HG03469 (cell line): ENCODE data around the gene RDH12.
"Not testable (repeated sequence)": the region's sequence is repeated elsewhere in the genome, so short reads cannot be mapped to it uniquely, and the experiment has no call there.

ENCODE experiments used
- ATAC-seq: cut with Tn5 transposase; IDR thresholded peaks from one replicate; pipeline ENCODE4 v1.9.1; 2021; ENCODE audit warnings: mild to moderate bottlenecking, moderate library complexity, moderate number of reproducible peaks; ENCODE audit not compliant: unreplicated experiment

Gene RDH12

DNA sequence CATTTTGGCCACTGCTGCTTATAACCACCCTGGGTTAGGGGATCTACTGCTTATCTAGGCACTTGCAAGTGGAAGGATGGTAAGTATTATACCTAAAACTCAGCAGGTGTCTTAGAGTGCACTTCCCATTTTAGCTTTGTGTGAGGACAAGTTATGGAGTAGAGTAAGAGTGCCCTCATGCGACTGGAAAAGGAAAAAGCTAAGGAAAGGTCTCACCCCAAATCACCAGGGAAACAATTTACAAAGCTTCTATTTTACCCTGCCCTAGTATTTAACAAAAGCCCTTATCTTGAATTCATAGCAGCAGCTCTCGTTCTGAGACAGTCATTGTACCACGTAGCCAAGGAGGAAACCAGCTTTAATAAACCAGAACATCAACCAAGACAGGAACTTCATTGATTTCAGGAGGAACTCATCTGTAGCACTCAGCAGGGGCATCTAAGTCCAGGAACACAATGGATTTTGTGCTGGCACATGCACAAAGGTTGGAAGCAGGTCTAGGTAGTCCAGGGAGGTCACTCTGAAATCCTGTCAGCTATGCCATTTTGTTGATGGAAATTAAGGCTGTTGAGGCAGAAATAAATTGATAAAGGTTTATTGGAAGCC lies 2.9 kb downstream of the RDH12 start:
- no peak for ATAC-seq

DNA sequence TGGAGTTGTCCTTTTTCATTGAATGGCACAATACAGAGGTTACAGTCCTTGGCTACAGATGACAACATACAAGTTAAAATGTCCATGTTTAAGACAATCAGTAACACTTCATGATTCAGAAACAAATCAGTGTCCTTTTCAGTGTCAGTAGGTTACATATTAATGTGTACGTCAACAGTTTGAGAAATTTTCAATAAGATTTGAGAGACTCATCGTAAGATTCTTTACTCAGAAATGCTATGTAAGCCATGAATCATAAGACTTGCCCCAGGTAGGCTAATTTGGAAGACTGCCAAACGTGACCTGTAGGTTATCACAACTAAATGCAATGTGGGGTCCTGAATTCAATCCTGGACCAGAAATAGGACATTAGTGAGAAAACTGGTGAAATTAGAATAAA lies 3.5 kb downstream of the RDH12 start:
- ATAC-seq, result no peak

DNA sequence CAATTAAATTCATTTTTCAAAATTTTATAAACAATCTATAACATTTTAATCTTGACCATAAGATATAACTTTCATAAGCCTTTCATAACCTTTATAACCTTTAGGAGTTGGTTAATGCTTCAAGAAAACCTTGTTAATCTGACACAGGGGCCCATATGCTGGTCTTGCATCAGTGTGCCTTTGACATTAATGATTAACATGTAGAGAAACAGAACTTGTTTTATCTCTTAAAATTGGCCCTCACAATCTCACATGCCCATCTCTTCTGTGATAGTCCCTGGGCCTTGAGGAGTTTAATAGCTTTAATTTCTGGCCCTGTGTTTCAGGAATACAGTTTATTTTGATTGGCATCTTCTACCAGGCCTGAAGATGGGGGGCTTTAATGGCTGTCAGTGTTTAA lies 7.7 kb downstream of the RDH12 start:
- ATAC-seq, result not testable (repeated sequence)

DNA sequence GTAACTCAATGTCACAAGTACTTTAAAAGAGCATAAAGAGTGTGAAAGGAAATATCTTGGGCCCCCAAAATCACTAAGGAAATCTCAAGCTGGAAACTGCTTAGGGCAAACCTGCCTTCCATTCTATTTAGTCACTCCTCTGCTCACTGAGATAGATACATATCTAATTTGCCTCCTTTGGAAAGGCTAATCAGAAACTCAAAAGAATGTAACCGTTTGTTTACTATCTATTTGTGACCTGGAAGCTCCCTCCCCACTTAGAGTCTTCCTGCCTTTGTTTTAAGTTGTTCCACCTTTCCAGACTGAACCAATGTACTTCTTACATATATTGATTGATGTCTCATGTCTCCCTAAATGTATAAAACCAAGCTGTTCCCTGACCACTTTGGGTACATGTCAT lies 8.1 kb downstream of the RDH12 start:
- ATAC-seq, result not testable (repeated sequence)

DNA sequence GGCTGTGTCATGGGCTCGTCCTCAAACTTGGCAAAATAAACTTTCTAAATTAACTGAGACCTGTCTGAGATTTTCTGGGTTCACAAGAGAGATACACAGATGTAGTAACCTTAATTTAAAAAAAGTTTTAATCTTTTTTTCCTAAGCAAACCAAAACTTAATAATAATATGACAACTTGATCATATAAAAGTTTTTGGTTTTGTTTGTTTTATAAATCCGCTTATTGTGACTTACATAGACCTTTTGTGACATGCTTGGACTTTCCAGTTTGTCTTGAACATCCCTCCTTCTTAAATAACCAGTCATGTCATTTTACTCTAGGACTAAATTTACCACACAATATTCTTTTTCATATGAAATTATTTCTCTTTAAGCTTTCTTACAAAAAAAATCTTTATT lies 8.5 kb downstream of the RDH12 start:
- no peak for ATAC-seq

DNA sequence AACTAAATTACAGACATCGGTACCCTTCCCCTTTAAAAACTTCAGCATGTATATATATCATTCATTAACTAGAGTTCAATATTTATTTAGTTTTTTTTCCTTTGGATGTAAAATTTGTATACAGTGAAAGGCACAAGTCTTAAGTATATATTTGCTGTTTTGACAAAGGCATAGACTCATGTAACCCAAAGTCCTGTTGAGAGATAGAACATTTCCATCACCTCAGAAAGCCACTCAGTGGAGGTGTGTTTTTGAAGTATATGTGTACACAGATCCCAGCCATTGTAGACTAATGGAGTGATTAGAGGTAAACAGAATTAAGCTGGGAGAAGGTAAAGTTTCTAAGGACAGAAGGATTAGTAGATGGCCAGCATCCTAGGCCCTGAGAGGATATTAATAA lies 15.4 kb downstream of the RDH12 start:
- ATAC-seq, result no peak

DNA sequence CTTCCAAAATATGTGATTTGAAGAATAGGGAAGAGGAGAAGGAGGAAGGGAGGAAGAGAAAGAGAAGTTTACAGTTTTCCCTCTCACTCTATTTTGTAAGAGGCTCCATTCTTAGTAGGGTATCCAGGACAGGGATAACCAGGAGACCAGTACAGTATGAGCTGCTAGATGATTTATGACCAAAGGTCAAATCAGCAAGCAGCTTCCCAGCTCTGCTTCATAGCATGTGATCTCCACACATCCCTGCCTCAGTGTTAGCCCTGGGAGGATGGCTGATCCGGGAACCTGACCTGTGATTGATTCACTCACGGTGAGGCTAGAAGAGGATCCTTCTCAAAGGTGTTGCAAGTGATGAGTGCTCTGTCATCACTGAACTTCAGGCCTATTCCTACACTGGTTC lies 16.6 kb downstream of the RDH12 start:
- ATAC-seq, result no peak

DNA sequence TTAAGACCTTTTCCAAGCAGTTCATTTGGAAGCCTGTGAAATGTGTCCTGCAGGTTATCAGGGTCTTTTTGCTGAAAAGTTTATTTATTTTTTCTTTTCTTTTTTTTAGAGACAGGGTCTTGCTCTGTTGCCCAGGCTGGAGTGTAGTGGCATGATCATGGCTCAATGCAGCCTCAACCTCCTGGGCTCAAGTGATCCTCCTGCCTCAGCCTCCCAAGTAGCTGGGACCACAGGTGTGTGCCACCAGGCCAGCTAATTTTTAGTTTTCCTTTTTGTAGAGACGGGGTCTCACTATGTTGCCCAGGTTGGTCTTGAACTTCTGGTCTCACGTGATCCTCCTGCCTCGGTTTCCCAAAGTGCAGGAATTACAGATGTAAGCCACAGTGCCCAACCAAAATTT lies 17.7 kb downstream of the RDH12 start:
- ATAC-seq, result not testable (repeated sequence)

DNA sequence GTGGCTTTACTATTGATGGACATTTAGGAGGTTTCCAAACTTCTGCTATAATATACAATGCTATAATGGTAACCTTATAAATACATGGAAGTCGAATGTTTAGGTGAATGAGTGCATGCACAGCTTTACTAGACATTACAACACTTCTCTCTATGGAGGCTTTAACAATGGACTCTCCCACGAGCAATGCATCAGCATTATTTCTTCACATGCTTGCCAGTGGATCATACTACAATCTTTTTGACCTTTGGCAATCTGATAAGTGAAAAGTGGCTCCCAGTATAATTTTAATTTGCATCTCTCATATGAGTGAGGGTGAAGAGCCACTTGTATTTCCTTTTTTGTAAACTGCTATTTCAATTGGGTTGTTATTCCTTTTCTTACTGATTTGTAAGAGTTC lies 18.2 kb downstream of the RDH12 start:
- no peak for ATAC-seq

DNA sequence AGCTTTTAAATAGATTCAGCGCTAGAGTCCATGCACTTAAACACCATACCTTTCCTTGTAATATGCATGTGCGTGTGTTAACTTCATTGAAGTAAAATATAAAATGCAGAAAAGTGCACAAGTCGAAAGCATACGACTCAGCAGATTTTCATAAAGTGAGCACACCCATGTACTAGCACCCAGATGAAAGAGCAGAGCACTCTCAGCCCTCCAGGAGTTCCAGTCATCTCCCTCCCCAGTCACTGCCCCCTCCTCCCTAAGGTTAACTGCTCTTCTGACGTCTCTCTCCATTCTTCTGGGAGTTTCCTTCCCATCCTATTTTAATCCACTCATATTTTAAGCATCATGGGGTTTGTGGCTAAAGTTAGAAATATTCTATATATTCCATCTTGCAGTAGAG lies 20.2 kb downstream of the RDH12 start:
- ATAC-seq, result no peak

DNA sequence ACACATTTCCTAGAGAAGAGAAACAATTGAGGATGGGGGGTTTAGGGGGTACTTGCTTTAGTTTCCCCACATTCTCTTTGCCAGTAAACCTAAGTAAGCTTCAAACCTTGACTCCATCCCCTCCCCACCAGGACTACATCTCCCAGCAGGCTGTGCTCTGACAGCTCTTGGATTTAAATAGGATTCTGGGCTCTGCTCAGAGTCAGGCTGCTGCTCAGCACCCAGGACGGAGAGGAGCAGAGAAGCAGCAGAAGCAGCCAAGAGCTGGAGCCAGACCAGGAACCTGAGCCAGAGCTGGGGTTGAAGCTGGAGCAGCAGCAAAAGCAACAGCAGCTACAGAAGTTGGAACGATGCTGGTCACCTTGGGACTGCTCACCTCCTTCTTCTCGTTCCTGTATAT lies 20.6 kb downstream of the RDH12 start:
- no peak for ATAC-seq

DNA sequence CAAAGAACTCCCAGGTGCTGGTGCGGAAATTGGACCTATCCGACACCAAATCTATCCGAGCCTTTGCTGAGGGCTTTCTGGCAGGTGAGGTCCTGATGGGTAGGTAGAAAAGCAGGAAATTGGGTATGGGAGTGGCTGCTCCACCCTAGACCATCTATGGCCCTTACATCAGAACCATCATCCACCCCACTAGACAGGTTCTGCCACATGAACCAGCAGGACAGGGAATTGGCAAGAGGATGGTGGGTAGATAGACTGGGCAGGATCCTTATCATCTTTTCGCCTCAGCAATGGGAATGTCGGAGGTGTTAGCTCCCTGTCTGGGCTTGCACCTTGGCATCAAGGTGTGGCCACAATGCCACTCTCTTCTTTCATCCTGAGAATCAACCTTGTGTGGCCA lies 23.5 kb downstream of the RDH12 start:
- no peak for ATAC-seq

DNA sequence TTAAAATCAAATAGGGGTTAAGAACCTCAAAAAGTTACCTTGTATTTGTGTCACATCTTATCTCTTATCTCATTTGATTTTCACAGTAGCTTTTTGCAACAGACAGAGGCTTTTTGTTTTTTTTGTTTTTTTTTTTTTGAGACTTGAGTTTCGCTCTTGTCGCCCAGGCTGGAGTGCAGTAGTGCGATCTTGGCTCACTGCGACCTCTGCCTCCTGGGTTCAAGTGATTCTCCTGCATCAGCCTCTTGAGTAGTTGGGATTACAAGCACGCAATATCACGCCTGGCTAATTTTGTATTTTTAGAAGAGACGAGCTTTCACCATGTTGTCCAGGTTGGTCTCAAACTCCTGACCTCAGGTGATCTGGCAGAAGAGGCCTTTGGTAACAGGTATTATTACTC lies 25.7 kb downstream of the RDH12 start:
- no peak for ATAC-seq

DNA sequence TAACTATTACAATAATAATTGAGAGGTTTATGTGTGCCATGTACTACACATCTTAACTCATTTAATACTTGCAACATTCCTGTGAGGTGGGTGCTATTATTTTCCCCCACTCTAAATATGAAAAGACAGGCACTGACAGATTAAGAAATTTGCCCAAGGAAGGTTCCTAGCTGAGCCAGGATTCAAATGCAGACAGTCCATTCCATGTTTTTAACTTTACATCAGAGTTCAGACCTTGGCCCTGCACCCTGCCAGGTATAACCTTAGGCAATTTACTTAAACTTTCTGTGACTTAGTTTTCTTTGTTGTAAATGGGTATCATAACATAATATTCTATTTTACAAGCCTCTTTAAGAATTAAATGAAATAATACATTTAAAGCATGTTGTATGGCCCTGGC lies 26.6 kb downstream of the RDH12 start:
- ATAC-seq, result no peak

DNA sequence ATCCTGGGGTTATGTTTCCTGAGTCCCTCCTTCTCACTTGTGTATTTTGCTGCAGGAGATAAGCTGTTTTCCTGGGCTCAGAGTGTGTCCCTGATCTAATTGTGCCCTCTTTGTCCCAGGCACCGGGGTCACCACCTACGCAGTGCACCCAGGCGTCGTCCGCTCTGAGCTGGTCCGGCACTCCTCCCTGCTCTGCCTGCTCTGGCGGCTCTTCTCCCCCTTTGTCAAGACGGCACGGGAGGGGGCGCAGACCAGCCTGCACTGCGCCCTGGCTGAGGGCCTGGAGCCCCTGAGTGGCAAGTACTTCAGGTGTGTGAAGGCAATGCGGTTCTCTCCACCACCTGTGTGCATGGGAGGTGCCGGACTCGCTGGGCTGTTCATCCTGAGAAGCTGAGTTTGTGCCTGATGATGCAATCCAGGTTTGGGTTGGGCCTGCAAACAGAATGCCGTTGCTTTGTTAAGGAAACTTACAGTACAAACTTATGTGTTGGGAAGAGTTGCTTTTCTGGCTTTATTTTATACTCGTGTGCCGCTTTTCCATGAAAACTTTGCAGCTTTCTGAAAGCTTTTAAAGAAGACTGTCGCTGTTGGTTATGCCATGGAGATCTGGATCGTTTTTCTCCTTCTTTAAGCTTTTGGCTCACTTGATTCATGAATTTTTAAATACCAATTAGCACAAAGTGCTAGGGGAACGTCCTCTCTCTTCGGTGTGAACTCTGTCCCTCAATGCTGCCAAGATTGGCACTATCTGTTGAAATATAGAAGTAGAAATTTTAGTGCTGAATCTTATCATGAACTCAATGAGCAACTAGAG lies 27.6 kb downstream of the RDH12 start:
- no peak for ATAC-seq

DNA sequence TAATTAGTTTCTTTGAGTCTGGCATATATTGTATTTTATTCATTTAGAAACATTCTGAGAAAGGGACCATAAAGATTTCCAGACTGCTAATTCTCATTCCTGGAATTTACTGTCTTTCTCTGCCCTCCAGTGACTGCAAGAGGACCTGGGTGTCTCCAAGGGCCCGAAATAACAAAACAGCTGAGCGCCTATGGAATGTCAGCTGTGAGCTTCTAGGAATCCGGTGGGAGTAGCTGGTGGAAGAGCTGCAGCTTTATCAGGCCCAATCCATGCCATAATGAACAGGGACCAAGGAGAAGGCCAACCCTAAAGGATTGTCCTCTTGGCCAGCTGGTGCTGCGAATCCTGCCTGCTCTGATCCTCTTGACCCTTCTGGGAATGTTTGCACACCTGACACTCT lies 31.9 kb downstream of the RDH12 start:
- no peak for ATAC-seq

DNA sequence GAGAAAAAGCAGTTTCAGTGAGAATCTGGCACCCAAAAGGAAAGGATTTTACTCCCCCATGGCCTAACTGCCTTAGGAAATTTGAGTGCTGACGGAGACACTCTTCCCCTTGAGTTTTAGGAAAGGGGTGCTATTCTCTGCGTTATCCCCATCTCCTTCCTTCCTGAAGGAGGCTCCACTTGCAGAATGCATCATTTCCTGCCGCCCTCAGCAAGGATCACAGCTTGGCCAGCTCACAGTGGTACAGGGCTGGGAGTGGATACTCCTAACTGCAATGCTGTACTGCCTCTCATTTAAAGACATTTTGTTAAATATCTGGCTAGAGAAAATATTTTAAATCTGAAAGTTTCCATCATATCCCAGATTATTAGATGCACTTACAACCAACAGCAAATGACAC lies 33.0 kb downstream of the RDH12 start:
- ATAC-seq, result no peak

DNA sequence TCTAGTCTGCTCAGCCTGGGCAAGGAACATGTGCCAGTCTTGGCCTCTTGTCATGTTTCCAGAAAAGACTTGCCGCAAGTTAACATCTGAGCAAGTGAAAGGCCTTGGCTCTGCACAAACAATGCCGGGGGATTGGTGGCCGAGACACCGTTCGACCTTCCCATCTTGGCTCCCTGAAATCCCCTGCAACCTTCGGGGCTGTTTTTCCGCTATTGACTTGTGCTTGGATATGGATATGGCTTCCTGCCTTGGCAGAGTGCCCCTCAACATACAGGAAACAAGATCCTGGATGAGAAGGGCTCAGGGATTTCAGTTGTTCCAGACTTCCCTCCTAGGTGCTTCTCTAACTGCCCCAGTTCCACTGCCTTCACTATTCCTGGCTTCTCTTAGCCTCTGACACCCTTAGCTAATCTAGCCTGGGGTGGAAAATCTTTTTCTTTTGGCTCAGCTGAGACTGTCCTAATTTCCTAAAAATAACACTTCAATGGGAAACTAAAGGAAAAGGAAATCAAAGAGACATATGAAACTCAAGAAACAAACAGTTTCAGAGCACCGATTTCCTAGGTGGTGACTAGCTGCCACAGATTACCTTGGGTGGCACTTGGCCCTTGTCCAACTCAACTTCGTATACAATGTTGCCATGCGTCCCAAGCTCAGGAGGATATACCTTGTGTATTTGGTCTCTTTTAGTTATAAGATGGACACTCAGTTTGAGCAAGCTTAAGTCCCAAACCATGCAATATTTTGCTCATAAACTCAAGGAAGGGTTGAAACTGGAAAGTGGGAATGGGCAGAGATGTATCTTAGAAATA lies 33.9 kb downstream of the RDH12 start:
- ATAC-seq, result no peak

DNA sequence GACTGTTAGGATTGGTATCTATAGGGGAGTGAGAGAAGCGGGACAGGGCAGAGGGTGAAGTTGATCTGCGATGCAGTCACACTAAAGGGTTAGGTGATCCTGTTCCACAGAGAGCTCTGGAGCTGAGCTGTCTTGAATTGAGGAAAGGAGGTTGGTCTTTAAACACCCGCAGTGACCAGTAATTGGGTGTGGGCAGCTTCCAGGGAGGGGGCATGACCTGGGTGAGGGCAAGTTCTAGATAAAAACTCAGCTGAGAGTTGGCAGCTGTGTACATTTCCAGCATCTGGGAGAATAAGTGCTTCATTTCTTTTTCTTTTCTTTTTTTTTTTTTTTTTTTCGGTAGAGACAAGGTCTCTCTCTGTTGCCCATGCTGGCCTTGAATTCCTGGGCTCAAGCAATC lies 35.1 kb downstream of the RDH12 start:
- no peak for ATAC-seq

DNA sequence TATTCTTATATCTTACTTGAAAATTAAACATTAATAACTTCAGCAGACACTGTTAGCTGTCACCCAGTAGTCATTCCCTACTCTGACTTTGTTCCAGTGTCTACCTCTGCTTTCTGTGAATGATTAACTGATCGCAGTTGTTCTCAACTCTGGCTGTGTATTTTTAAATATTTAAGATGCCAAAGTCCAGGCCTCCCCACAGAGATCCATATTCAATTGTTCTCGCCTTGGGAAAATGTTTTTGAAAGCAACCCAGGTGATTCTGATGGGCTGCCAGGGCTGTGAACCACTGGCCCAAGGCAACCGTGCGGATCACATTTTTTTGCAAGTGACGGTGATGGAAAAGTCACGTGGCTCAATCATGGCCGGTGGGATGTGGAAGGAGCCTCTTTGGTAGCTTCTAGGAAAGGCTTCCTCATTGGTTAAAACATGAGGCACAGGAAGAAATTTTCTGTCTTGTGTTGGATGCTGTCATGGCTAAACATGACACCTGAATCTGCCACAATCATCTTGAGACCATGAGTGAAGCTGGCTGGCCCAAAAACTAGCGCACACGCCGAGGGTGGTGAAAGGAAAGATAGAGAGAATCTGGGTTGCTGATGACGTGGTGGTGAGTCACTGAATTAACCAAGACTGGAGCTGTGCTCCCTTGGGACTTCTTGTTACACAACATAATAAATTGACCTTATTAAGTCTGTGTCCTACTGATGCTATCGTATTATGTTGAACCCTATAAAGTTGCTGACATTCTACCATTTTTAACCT lies 37.2 kb downstream of the RDH12 start:
- ATAC-seq, result no peak

DNA sequence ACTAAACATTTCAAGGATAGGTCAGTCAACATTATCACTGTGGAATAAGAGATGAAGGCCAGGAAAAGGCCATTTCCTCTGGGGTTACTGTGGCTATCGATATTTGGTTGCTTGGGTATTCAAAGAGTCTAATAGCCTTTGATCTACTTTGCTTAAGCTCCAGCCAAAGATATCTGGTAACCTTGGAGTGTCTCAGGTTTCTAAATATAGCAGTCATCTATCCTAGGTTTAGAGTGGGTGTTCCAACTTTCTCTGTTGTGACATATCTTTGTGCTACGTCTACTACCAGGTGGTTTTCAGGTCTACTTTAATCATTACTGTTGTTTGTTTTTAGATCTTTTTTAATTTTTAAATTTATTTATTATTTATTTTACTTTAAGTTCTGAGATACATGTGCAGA lies 42.4 kb downstream of the RDH12 start:
- ATAC-seq, result no peak
